ENCODE data around the gene USE1.

Gene USE1

GRCh38 chr19:17205237-17206140, 9.7 kb upstream of the USE1 start:
- DNase-seq (ENCODE audit: low read depth) = no peak

GRCh38 chr19:17206736-17207581, 8.2 kb upstream of the USE1 start:
- no peak for DNase-seq (ENCODE audit: low read depth)

GRCh38 chr19:17209126-17210036, 5.8 kb upstream of the USE1 start:
- DNase-seq (ENCODE audit: low read depth) = peak; percentile 42

DNA sequence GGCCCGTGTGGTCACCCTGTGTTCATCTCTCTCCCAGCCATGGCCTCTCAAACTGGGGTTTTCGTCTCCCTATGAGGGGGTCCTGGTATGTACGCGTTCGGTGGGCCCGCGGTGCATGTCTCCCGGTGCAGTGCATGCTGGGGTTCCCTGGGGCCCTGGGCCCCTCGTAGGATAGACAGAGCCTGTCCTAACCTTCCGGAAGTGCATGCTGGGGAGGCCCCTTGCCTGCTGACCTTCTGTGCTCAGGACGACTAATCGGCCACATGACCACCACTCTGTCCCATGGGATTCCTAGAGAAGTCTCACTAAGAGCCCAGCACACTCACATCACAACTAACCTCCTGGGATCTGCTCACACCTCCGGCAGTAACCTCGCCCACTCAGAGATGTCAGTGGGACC, 4.9 kb upstream of the USE1 start:
- DNase-seq (ENCODE audit: low read depth) = no peak

- no peak for DNase-seq (ENCODE audit: low read depth)
These were observed 3.4 kb upstream of the USE1 start for GRCh38 chr19:17211547-17212446.

DNA sequence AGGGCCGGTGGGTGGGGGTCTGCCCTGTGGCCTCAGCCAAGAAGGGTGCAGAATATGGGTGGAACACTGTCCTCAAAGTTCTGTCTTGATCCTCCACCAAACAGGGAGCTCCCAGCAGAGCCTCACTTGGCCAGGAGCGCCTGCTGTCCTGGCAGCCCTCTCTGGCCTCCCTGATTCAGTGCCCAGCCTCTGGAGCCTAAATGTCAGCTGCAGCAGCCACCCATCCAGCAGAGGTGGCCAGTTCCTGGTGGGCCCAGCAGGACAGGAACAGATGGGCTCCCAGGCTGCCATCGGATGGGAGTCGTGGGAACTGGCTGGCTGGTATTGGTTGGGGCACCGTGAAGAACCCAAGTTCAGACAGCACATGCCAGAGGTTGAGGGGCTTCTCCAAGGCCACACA, 1.8 kb upstream of the USE1 start:
- DNase-seq (ENCODE audit: low read depth) = no peak

GRCh38 chr19:17214508-17215126, 540 bp upstream of the USE1 start:
- no peak for DNase-seq (ENCODE audit: low read depth)

DNA sequence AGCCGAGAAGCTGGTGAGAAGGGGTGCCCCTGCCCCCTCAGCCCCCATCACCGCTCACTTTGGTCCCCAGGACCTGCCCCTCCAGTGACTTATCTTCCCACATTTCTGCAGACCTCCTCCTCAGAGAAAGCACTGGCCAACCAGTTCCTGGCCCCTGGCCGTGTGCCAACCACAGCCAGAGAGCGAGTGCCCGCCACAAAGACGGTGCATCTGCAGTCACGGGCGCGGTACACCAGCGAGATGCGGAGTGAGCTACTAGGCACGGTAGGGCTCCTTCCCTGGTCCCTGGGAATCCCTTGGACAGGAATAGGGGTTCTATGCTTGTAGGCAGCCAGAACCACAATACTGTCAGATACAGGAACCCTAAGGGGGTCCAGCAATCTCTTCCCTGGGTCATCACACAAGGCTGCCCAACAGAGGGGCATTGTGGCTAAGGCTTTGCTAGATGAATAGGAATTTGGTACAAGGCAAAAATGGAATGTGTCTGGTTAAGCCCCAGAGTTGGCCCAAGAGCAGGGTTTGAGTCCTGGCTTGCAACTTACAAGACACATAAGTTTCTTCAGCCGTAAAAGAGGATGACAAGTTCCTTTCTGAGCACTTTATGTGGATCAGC, 1.0 kb downstream of the USE1 start:
- DNase-seq (ENCODE audit: low read depth) = no peak

DNA sequence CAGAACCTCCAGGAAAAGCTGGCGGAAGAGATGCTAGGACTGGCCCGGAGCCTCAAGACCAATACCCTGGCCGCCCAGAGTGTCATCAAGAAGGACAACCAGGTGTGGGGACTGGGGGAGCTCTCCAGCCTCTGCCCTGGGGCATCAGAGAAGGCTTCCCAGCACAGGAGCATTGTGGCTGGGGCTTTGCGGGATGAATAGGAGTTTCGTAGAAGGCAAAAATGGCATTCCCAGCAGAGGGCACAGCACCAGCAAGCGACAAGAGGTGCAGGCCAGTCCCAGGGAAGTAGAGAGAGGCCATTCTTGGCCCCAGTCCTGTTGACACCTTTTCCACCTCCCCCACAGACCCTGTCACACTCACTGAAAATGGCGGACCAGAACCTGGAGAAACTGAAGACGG, 4.1 kb downstream of the USE1 start:
- no peak for DNase-seq (ENCODE audit: low read depth)

GRCh38 chr19:17220207-17220758, 5.1 kb downstream of the USE1 start:
- no peak for DNase-seq (ENCODE audit: low read depth)

DNA sequence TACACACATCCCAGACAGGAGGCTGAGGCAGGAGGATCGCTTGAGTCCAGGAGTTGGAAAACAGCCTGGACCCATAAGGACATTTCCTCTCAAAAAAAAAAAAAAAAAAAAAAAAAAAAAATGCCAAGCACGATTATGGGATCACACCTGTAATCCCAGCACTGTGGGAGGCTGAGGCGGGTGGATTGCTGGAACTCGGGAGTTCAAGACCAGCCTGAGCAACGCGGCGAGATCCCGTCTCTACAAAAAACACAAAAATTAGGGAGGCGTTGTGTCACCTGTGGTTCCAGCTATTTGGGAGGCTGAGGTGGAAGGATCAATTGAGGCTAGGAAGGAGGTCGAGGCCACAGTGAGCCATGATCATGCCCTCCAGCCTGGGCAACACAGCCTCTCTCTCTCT, 9.9 kb downstream of the USE1 start:
- DNase-seq (ENCODE audit: low read depth) = no peak

DNA sequence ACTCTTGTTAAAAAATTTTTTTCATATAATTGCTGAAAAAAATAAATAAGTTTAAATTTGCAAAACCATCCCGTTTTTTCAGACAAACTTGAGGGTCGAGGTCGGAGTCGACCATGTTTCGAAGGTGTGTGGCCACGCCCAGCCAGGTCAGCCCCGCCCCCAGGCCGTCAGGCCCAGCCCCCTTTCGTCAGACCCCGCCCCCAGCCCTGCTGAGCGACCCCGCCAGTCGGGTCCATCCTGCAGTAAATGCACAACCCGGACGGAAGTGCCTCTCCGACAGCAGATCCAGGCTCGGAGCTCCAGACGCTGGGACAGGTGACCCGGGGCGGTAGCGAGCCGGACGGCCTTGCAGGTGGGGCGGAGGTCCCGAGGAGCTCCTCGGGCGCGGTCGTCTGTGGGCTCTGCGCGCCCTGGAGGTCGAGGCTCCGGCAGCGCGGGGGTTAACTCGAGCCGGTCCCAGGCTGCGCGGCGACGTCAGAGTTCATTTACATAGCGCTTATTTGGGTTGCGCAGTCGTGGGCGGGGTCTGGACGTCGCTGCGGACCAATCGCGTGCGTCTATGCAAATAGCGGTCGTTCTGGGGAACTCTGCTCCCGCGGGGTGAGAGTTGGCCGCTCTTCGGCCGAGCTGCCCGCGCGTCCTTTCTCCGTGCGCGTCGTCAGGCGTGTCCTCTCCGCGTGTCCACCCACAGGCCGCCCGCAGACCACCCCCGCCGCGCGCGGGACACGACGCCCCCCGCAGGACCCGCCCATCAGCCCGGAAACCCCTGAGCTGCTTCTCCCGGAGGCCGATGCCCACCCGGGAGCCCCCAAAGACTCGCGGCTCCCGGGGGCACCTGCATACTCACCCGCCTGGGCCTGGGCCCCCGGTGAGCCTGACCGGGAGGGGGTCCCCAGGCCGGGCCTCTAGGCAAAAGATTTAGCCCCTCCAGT, 11.1 kb downstream of the USE1 start, which contains the start of gene OCEL1:
Gene OCEL1, plus strand, starts transcription at position 225 of the 932 bp plus-strand sequence. Its CDS starts 22 bp downstream, at position 247.
- DNase-seq (ENCODE audit: low read depth) = peak; percentile 96

GRCh38 chr19:17227798-17228367, 12.7 kb downstream of the USE1 start:
- no peak for DNase-seq (ENCODE audit: low read depth)

DNA sequence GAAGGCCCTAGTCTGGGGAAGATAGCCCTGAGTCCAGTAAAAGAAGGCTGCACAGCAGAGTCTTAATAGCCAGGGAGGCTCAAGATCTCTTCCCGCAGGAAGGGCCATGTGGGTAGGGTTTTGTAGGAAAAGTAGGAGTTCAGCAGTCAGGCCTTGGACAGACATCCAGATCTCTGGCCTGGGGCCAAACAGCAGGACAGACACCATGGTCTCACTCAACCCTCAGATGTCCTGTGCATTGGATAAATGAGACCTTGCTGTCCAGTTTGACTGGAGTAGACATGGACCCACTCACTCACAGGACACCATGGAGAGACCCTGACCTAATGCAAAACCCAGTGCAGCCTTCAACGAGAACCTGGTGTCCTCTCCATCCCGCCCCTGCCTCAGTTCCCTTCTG, 14.7 kb downstream of the USE1 start:
- DNase-seq (ENCODE audit: low read depth) = no peak

DNA sequence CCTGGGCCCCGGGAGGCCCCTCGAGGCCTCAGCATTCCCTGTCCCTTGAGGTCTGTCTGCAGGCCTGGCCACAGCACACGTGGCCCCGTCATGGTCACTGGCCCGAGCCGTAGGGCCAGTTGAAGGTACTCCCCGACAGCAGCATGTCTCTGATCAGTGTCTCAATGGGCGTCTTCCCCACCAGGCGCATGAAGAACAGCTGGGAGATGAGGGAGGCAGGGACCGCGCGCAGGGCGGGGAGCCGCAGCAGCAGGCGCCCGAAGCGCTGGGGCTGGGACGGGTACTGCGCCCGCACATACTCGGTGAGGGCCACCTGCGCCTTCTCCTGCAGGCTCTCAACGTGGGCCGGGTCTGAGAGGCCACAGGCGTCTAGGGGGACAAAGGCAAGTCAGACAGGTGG, 17.1 kb downstream of the USE1 start:
- no peak for DNase-seq (ENCODE audit: low read depth)

DNA sequence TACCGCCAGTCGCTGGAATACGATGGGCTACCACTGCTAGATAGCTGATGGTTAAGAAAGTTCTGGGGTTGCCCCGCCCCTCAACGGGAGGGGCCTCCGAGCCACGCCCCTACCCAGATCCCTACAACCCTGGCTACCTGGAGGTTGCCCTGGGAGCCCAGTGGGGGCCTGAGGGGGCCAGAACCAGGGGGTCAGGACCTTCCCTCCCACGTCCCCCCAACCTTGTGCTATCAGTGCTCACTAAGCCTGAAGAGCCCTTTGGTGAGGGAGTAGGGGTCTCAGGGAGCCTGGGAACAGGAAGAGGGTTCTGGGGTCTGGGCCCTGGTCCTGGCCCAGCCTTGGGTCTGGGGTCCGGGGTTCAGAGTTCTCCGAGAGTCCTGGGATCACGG, 19.7 kb downstream of the USE1 start:
- DNase-seq (ENCODE audit: low read depth) = peak; percentile 54

DNA sequence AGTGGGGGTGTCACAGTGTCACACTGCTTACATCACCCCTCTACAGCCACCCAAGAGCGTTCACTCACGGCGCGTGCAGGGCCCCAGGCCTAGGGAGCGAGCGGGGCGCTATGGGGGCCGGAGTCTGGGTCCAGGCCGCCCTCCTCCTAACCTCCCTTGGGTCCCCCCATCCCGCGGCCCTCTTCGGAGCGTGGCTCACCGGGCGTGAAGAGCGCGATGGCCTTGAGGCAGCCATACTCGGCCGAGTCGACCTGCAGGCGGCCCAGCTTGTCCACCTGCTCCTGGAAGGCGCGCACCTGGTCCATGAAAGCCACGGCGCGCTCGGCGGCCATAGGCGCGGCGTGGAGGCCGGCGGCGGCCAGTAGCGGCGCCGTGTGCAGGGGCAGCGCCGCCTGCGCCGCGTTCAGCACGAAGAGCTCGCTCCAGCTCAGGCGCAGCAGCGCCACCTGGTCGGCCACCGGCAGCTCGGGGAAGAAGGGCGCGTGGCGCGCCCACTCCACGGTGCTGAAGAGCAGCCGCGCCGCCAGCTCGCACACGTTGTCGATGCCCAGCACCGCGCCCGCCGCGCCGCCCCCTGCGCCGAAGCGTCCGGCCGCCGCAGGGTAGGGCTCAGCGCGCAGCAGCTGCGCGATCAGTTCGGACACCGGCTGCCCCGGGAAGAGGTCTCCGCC, 20.3 kb downstream of the USE1 start:
- DNase-seq (ENCODE audit: low read depth) = peak; percentile 51

All from stimulated activated CD8-positive, alpha-beta memory T cell treated with anti-CD3 and anti-CD28 coated beads, Interleukin-4, amount 100 ng/mL, for 24 hours (primary cell).